DOHH2 (cell line): ENCODE measurements around the gene ELMOD3.

ENCODE experiments used
- CTCF ChIP-seq: fragments of 200-600 bp; sonication (generic); IDR thresholded peaks from one replicate; pipeline ENCODE4 v1.5.1; 2014; ENCODE audit warnings: antibody characterized with exemption, mild to moderate bottlenecking, low read depth, low read length; ENCODE audit not compliant: poor library complexity, severe bottlenecking
- EZH2phosphoT487 ChIP-seq: fragments of 200-600 bp; sonication (generic); IDR thresholded peaks from 2 replicates; pipeline ENCODE4 v1.6.1; 2017; ENCODE audit warnings: borderline replicate concordance, mild to moderate bottlenecking, antibody characterized with exemption, low read length, moderate library complexity, mixed read lengths

- TF ChIP-seq CTCF, result no peak
- no peak for TF ChIP-seq EZH2phosphoT487
Measured at GRCh38 chr2:85409845-85410583, 55.4 kb downstream of the ELMOD3 start, which contains the start of gene CAPG.
